GM12872 (cell line): ENCODE results near the gene XIST.

Source experiments
- TF ChIP-seq, protein P1 (sequence below): IDR thresholded peaks from 3 replicates; pipeline ENCODE4 v1.5.1; 2011; ENCODE audit warnings: low read depth, mild to moderate bottlenecking, low read length, moderate library complexity; ENCODE audit not compliant: insufficient read depth

XIST gene

DNA sequence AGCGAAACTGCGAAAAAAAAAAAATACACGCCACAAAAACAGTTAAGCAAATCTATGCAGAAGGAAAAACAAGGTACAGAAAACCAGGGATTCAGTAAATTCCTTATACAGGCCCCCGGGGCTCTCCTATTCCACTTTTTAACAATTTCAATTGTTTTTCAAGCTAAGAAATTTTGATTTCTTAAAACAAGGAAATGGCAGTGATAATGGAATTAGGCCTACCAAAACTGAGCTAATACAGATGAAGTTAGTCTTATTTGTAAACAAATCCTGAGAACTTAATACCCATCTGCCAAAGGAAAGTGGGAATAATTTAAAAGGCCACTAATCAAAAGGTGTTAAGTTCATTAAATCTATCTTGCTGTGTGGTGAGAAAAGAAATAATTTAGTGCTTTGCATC, 20.2 kb downstream of the XIST start:
- TF ChIP-seq, protein P1, sequence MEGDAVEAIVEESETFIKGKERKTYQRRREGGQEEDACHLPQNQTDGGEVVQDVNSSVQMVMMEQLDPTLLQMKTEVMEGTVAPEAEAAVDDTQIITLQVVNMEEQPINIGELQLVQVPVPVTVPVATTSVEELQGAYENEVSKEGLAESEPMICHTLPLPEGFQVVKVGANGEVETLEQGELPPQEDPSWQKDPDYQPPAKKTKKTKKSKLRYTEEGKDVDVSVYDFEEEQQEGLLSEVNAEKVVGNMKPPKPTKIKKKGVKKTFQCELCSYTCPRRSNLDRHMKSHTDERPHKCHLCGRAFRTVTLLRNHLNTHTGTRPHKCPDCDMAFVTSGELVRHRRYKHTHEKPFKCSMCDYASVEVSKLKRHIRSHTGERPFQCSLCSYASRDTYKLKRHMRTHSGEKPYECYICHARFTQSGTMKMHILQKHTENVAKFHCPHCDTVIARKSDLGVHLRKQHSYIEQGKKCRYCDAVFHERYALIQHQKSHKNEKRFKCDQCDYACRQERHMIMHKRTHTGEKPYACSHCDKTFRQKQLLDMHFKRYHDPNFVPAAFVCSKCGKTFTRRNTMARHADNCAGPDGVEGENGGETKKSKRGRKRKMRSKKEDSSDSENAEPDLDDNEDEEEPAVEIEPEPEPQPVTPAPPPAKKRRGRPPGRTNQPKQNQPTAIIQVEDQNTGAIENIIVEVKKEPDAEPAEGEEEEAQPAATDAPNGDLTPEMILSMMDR = no peak

DNA sequence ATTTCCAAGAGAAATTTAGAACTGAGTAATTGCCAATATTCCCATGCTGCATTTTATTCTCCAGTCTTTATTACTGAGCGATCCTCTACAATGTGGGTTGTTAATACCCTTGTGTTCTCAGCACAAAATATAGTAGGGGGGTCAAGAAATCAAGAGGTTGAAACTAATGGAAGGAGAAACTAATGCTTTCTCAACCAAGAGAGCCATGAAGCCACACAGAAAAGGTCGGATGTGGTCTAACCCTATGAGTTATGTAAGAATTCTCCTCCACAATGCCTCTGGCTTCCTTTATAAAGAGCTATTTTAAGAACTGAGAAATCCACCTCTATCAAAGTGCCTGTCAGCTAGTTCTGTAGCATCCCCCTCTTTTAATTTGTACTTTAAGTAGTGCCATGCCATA, 21.0 kb downstream of the XIST start:
- TF ChIP-seq, protein P1 = no peak

DNA sequence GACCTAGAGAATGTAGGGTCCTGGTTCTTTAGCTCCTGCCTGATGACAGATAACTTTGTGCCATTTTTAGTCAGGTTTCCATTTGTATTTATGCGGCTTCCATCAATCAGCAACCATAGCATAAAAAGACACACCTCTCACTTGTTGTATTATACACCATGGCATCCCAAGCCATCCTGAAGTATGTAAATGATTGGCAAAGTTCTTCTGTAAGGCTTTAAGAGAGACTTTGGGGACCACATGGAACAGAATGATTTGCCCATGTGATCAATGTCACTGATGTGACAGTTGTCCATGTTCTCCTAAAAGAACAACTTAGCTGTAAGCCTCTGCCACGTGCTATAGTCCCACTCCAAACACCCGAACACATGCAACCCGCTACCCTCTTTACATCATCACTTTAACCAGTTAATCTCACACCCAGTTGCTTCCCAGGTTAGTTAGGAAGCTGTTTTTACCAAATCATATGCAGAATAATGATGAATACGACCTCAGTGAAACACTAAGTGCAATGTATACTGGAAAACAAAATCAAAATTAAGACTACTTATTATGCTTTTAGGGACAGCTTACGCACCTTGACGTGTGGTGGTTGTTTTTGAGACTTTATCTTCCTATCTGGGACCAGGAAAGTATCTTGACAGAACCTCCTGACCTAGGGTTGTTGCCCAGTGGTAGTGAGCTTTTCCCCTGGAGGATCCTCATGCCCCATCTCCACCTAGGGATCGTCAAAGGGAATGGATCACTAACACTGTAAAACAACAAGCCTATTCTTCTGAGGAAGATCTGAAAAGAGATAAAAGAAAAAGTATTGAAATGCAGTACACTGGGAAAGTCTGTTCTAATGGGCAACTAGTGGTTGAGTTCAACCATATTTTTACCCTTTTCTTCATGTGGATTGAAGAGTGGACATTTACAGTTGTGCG, 21.8 kb downstream of the XIST start:
- TF ChIP-seq, protein P1 = no peak

DNA sequence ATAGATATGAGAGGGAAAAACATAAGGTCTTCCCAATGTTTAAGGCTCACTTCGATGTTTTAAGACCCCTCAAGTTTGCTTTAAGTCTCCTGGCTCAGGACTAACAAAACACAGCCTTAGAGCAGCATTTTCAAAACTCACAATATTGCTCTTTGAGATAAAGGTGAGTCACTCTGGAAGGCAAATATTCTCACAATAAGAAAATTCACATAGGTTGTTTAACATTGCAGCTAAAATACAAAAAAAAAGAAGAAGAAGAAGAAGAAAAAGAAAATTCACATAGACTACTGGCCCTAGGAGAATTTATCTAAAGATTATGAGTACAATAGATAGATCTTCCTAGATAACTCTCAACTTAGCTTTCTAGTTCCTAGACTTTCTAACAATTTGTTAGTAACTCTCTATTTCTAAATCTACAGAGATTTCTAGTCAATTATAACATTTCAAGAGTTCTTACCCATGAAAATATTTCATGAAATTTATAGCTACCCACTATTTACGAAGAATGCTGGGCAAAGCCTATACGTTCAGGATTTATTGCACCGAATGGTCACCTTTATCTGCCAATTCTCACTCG, 22.5 kb downstream of the XIST start:
- TF ChIP-seq, protein P1 = no peak

DNA sequence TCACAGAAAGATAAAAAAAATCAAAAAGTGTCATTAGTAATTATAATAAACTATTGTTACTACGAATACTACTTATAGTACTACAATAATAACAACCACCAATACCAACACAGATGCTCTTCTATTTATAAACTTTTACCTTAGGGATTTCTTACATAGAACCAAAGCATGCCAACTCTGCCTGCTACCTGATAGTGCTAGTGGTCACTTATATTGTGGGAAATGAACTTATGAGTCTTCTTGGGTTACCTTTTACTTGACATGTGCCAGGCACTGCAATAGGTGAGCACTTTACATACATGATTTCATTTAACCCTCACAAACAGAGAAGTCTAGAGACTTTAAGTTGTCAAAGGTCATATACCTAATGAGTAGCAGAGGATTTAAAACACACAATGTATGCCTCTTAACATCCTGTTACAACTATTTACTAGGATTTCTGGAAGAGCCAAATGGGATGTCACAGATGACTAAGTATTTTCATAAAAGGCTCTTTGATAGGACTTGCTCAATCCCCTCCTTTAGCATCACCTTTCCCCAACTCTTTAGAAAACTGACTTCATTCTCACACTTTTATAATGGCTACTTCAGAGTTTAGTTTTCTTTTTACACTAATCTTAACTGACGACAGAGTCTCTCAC, 24.3 kb downstream of the XIST start:
- TF ChIP-seq, protein P1 = no peak

DNA sequence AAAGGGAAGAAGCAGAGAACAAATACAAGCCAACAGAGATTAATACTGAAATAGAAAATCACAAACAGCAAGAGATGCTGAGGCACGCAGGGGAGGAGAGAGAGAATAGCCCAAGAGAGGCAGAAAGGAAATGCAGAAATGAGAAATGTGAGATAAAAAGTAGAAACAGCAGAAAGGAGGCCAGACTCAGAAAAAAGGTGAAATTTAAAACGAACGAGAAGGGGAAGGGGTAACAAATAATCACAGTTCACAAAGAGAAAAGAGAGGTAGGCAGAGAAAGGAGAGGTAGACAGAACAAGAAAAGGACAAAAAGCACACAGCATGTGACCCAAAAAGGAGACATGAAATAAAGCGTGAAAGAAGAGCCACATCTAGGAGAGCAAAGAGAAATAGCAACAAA, 25.1 kb downstream of the XIST start:
- TF ChIP-seq, protein P1 = no peak

DNA sequence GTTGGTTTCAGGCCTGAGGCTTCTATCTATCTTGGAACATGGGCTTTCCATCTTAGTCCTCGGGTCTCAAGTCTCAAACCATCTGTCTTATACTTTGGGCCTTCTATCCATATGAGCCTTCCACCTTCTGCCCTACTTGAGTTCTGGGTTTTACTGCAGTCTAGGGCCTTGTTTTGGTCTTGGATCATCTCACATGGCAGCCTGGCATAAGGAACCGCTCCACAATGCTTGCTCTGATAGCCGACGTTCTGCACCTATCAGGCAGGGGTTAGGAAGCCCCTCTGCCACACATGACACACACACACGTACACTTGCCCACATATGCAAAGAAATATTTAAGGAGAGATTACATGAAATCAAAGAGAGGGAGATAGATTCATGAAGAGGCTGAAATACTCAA, 25.5 kb downstream of the XIST start:
- TF ChIP-seq, protein P1 = no peak
